ENCODE data around the gene PMPCA. TPM values are rescaled to one million over a fixed set of nuclear protein-coding genes. Genes with fewer than 3 reads are reported as not detected.
A peak's percentile ranks its signal among the peaks of the same experiment; 100 is the strongest.

The PMPCA gene
- polyA plus RNA-seq, 5 donors, result 42.6 to 55.4 (median 50.2) TPM

GRCh38 chr9:136433849-136434579 is 23.6 kb downstream of the PMPCA start:
- no peak for DNase-seq

DNA sequence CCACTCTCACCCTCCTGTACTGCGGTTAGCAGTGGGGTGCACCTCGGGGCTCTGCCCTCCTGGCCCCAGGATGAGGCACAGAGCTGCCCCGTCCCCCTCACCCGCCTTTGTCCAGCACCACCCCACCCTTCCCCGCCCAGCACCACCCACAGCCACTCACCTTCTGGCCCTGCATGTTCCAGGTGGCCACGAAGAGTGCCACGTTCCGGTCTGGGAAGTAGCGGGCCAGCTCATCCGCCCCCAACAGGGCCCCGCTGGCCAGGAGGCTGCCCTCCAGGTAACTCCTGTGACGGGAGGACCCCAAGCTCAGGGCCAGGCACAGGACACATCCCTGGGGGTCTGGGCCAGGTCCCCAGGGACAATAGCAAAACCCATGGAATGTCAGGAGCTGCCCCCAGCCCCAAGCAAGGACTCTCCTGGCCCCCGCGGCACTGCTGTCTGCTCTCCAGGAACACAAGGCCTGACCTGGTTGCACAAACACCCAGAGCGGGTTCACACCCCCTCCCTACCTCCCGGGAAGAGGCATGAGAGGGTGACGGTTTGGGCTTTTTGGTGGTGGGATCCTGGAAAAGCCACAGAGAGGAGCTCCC is 24.2 kb downstream of the PMPCA start:
- DNase-seq, result no peak

- no peak for DNase-seq
Observed at GRCh38 chr9:136436055-136436634, 25.7 kb downstream of the PMPCA start.

DNA sequence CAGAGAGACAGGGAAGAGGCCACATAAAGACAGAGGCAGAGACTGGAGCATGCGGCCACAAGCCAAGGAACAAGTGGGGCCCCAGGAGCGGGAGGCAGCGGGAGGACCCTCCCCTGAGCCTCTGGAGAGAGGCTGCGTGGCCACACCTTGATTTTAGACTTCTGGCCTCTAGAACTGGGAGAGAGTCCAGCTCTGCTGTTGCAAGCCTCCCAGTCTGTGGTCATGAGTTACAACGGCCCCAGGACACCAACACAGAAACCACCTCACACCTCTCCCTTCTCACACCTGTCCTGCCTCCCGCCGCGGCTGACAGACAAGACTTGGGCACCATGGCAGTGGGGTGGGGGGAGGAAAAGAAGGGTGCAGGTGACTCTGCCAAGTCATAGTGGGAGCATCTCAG is 27.0 kb downstream of the PMPCA start:
- no peak for DNase-seq

- peak in 1 of 2 donors; percentile 6 for DNase-seq
Observed at GRCh38 chr9:136437839-136438547, 27.5 kb downstream of the PMPCA start.

GRCh38 chr9:136438548-136439480 is 28.4 kb downstream of the PMPCA start:
- DNase-seq, result peak; percentile 5 to 11

- DNase-seq, result peak; percentile 58 to 70
Observed at GRCh38 chr9:136439481-136440408, 29.3 kb downstream of the PMPCA start, which contains the start of gene INPP5E. TSS of gene INPP5E (minus strand) at chr9:136439845. CDS start at chr9:136439419, 426 bp downstream.

GRCh38 chr9:136441191-136441680 is 30.8 kb downstream of the PMPCA start:
- DNase-seq, result no peak

- no peak for DNase-seq
Observed at GRCh38 chr9:136441681-136442245, 31.3 kb downstream of the PMPCA start.

GRCh38 chr9:136442265-136442664 is 31.8 kb downstream of the PMPCA start:
- DNase-seq, result no peak

DNA sequence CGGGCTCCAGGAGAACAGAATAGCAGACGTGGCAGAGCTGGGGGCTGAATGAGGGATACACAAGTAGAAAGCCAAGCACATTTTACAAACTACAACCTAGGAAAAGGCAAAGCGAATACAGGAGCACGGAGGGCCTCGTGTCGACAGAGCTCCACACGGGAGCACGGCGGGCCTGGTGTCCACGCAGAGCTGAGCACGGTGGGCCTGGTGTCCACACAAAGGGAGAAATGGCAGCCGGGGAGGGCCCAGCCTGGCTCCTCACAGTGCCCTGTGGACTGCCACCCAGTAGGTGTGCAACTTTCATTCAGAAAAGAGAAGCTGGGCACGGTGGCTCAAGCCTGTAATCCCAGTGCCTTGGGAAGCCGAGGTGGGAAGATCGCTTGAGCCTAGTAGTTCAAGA is 32.6 kb downstream of the PMPCA start:
- no peak for DNase-seq

- no peak for DNase-seq
Observed at GRCh38 chr9:136443687-136444086, 33.2 kb downstream of the PMPCA start.

- DNase-seq, result no peak
Observed at GRCh38 chr9:136444102-136444501, 33.6 kb downstream of the PMPCA start.

- no peak for DNase-seq
Observed at GRCh38 chr9:136445799-136446198, 35.3 kb downstream of the PMPCA start.

GRCh38 chr9:136447173-136447778 is 36.8 kb downstream of the PMPCA start:
- no peak for DNase-seq

DNA sequence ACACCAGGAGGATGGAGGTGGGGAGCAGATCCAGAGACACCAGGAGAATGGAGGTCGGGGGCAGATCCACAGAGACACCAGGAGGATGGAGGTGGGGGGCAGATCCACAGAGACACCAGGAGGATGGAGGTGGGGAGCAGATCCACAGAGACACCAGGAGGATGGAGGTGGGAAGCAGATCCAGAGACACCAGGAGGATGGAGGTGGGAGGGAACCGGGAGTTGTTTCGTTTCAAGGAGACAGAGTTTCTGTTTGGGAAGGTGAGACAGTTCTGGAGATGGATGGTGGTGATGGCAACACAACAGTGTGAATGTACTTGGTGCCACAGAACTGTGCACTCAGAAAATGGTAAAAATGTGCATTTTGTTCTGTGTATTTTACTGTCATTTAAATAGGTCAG is 38.2 kb downstream of the PMPCA start:
- no peak for DNase-seq

GRCh38 chr9:136451221-136451877 is 40.9 kb downstream of the PMPCA start:
- DNase-seq, result no peak

- no peak for DNase-seq
Observed at GRCh38 chr9:136453326-136453725, 42.9 kb downstream of the PMPCA start.

Data from right lung (tissue), 5 donors.